GM12878 (cell line): Measurements from ENCODE around the gene COPZ1. TPM values are rescaled to one million over a fixed set of nuclear protein-coding genes. Genes with fewer than 3 reads are reported as not detected.

Experiments used
- ASH2L ChIP-seq: fragments of 300-600, 200-600 bp; sonication (generic); IDR thresholded peaks from 2 replicates; pipeline ENCODE4 v1.6.1; 2017; ENCODE audit warnings: low read depth, mild to moderate bottlenecking, borderline replicate concordance
- BACH1 ChIP-seq: fragments of 450-650 bp; IDR thresholded peaks from 2 replicates; pipeline ENCODE4 v1.6.1; 2017; ENCODE audit warnings: mild to moderate bottlenecking, borderline replicate concordance
- BCL11A ChIP-seq: IDR thresholded peaks from 2 replicates; pipeline ENCODE4 v1.6.1; 2011; ENCODE audit warnings: low read depth, low read length
- BHLHE40 ChIP-seq, 2 experiments: fragments of 450-650 bp in 1 of 2; IDR thresholded peaks; 2 replicates each; pipeline ENCODE4 v1.6.1; 2011 to 2017; ENCODE audit warnings: low read depth in 2 of 2, borderline replicate concordance in 1 of 2, improper control_type of control experiment in 1 of 2, low read length in 1 of 2, mild to moderate bottlenecking in 1 of 2
- DPF2 ChIP-seq: fragments of 450-650 bp; IDR thresholded peaks from 2 replicates; pipeline ENCODE4 v1.6.1; 2017; ENCODE audit warnings: mild to moderate bottlenecking
- ETV6 ChIP-seq, 2 experiments: fragments of 450-650 bp in 1 of 2; IDR thresholded peaks in 1 of 2; conservative IDR thresholded peaks in 1 of 2; 2 replicates each; pipeline ENCODE4 v1.6.1; 2014; ENCODE audit warnings: antibody characterized with exemption in 1 of 2, borderline replicate concordance in 1 of 2, low read depth in 1 of 2, mild to moderate bottlenecking in 1 of 2, moderate library complexity in 1 of 2
- FOS ChIP-seq: IDR thresholded peaks from 3 replicates; pipeline ENCODE4 v1.6.1; 2011; ENCODE audit warnings: borderline replicate concordance; ENCODE audit not compliant: insufficient read length; ENCODE audit errors: extremely low read depth
- HSF1 ChIP-seq: fragments of 150-350 bp; IDR thresholded peaks from 2 replicates; pipeline ENCODE4 v1.6.1; 2014; ENCODE audit warnings: mild to moderate bottlenecking, low read depth, low read length
- IKZF1 ChIP-seq: fragments of 450-650 bp; conservative IDR thresholded peaks from 2 replicates; pipeline ENCODE4 v1.6.1; 2017; ENCODE audit warnings: antibody characterized with exemption, mild to moderate bottlenecking
- IRF5 ChIP-seq: fragments of 450-650 bp; IDR thresholded peaks from 2 replicates; pipeline ENCODE4 v1.6.1; 2017; ENCODE audit warnings: borderline replicate concordance
- MXI1 ChIP-seq: fragments of 150-350 bp; IDR thresholded peaks from 2 replicates; pipeline ENCODE4 v1.6.1; 2011; ENCODE audit warnings: low read depth, mild to moderate bottlenecking, inconsistent platforms, low read length, improper control_type of control experiment
- MYC ChIP-seq: IDR thresholded peaks from 2 replicates; pipeline ENCODE4 v1.6.1; 2011; ENCODE audit warnings: mild to moderate bottlenecking, low read length, moderate library complexity, inconsistent platforms; ENCODE audit not compliant: insufficient read depth, insufficient replicate concordance, insufficient read length, severe bottlenecking
- NFYA ChIP-seq: IDR thresholded peaks from 2 replicates; pipeline ENCODE4 v1.6.1; 2011; ENCODE audit warnings: low read depth, mild to moderate bottlenecking, low read length, improper control_type of control experiment, borderline replicate concordance
- NRF1 ChIP-seq: conservative IDR thresholded peaks from 2 replicates; pipeline ENCODE4 v1.6.1; 2011; ENCODE audit warnings: mild to moderate bottlenecking, low read depth, low read length, improper control_type of control experiment
- RELA ChIP-seq: fragments of 450-650 bp; IDR thresholded peaks from 2 replicates; pipeline ENCODE4 v1.8.0; 2014; ENCODE audit warnings: borderline replicate concordance; ENCODE audit not compliant: partially characterized antibody
- SMAD5 ChIP-seq: IDR thresholded peaks from 2 replicates; pipeline ENCODE4 v1.6.1; 2016; ENCODE audit warnings: antibody characterized with exemption, low read depth
- STAT3 ChIP-seq: IDR thresholded peaks from 2 replicates; pipeline ENCODE4 v1.6.1; 2011; ENCODE audit warnings: low read depth, low read length, improper control_type of control experiment
- TAF1 ChIP-seq: IDR thresholded peaks from 2 replicates; pipeline ENCODE4 v1.6.1; 2011; ENCODE audit warnings: mild to moderate bottlenecking, low read depth, low read length, borderline replicate concordance
- USF1 ChIP-seq: IDR thresholded peaks from 2 replicates; pipeline ENCODE4 v1.6.1; 2011; ENCODE audit warnings: borderline replicate concordance, low read depth, mild to moderate bottlenecking, moderate library complexity, mixed read lengths, low read length; ENCODE audit not compliant: insufficient read depth; ENCODE audit errors: extremely low read length
- WRNIP1 ChIP-seq: IDR thresholded peaks from 2 replicates; pipeline ENCODE4 v1.6.1; 2011; ENCODE audit warnings: low read depth, low read length, improper control_type of control experiment, borderline replicate concordance
- ZBTB4 ChIP-seq: fragments of 450-650 bp; formaldehyde crosslinking; IDR thresholded peaks from 2 replicates; pipeline ENCODE4 v1.4.0; 2022; ENCODE audit warnings: mild to moderate bottlenecking, moderate library complexity
- ZSCAN29 ChIP-seq: fragments of 450-650 bp; IDR thresholded peaks from 2 replicates; pipeline ENCODE4 v1.6.1; 2017; ENCODE audit warnings: mild to moderate bottlenecking, moderate library complexity
- polyA plus RNA-seq, 11 experiments: library from polyadenylated mRNA; depleted of rRNA in 4 of 11; unstranded in 6 of 11; stranded (reverse) in 5 of 11; fragments of >200 nt; fragmentation: Nextera tagmentation in 4 of 11; fragmentation: Illumina TruSeq in 1 of 11; extraction: Ambion mirVana in 4 of 11; extraction: Trizol in 1 of 11; gene quantifications; 1 replicate in 1 of 11; 2 replicates in 10 of 11; pipeline versions ENCODE4 v1.2.1 to v1.2.3, GENCODE V29; 2011 to 2016; ENCODE audit warnings: inconsistent platforms in 2 of 11, missing spikeins in 2 of 11, low read depth in 1 of 11
- total RNA-seq, 4 experiments: library from RNA; depleted of rRNA in 3 of 4; stranded (reverse); fragments of >200 nt in 3 of 4; fragmentation: Illumina TruSeq in 1 of 4; extraction: Trizol in 1 of 4; gene quantifications; 2 replicates each; pipeline versions ENCODE4 v1.2.1 to v1.2.3, GENCODE V29; 2013 to 2021

COPZ1 gene
- total and polyA plus RNA-seq, 10 of the 15 experiments (the other 5 are each of a cell fraction or from before 2014, with no cell fraction given) = 112 to 378 (median 184) TPM

GRCh38 chr12:54280468-54281260 is 44.3 kb upstream of the COPZ1 start, which contains the start of gene HNRNPA1 (continued):
- TF ChIP-seq USF1 = peak; percentile 3
- TF ChIP-seq TAF1 = peak; percentile 99
- peak; percentile 99 for TF ChIP-seq NFYA
- TF ChIP-seq FOS = peak; percentile 99
- peak; percentile 60 for TF ChIP-seq MXI1
- 0 out of 2 replicates have a peak, but pooled peaks have one; percentile 47 for TF ChIP-seq ASH2L
- TF ChIP-seq BHLHE40 (IDR thresholded peaks at IDR 0.05; ENCODE audit: borderline replicate concordance in 1 of 2, low read depth in 2 of 2, low read length in 1 of 2) = no peak
- peak; percentile 99 for TF ChIP-seq SMAD5
- no peak for TF ChIP-seq WRNIP1
- TF ChIP-seq STAT3 = no peak
- no peak for TF ChIP-seq IRF5
- TF ChIP-seq BACH1 = peak; percentile 56
- peak; percentile 85 for TF ChIP-seq MYC
- TF ChIP-seq NRF1 = peak; percentile 85
- TF ChIP-seq DPF2 = 0 out of 2 replicates have a peak, but pooled peaks have one; percentile 82
- TF ChIP-seq ZSCAN29 = no peak
- TF ChIP-seq BCL11A = no peak
- peak; percentile 30 for TF ChIP-seq RELA
- no peak for TF ChIP-seq ZBTB4
- TF ChIP-seq HSF1 = no peak; the same call in 1 of the 2 replicates
- no peak for TF ChIP-seq ETV6 (conservative IDR thresholded peaks at IDR 0.05 in 1 of 2, IDR thresholded peaks at IDR 0.05 in 1 of 2; ENCODE audit: borderline replicate concordance in 1 of 2, low read depth in 1 of 2)
- peak; percentile 93 for TF ChIP-seq IKZF1
